Cerebellar nuclear complex (tissue), 1 donor: Measurements from ENCODE around the gene KRTAP2-1.
"Not testable (repeated sequence)": the region's sequence is repeated elsewhere in the genome, so short reads cannot be mapped to it uniquely, and the experiment has no call there.

Source experiments
- DNase-seq, 2 experiments: peaks; one replicate each; lab custom pipeline; 2025; lab: John Stamatoyannopoulos, UW

KRTAP2-1 gene, protein sequence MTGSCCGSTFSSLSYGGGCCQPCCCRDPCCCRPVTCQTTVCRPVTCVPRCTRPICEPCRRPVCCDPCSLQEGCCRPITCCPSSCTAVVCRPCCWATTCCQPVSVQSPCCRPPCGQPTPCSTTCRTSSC

DNA sequence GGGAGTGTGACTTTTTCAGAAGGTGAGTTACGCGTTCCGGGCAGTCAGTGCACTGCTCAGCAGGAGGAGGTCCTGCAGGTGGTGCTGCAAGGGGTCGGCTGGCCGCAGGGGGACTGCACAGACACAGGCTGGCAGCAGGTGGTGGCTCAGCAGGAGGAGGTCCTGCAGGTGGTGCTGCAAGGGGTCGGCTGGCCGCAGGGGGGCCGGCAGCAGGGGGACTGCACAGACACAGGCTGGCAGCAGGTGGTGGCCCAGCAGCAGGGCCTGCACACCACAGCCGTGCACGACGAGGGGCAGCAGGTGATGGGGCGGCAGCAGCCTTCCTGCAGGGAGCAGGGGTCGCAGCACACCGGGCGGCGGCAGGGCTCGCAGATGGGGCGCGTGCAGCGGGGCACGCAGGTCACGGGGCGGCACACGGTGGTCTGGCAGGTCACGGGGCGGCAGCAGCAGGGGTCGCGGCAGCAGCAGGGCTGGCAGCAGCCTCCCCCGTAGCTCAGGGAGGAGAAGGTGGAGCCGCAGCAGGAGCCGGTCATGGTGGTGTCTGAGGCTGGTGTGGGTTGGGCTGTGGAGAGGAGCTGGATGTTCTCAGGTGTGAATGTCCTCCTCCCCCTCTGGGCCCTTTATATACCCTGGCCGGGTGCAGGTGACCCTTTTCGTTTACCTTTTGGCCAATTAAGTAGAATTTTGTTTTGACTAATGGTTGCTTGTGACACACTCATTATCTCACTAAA lies at the start of gene KRTAP2-1:
Gene KRTAP2-1, minus strand, starts transcription at position 582 of the 731 bp plus-strand sequence. Its CDS starts 49 bp downstream, at position 533.
- not testable (repeated sequence) for DNase-seq

GRCh38 chr17:41096055-41096454 lies 48.9 kb upstream of the KRTAP2-1 start:
- DNase-seq, result no peak

- not testable (repeated sequence) for DNase-seq
These were observed 41.7 kb upstream of the KRTAP2-1 start for GRCh38 chr17:41088760-41089352.

GRCh38 chr17:41084100-41084856 lies 37.2 kb upstream of the KRTAP2-1 start, which contains the start of gene KRTAP4-7:
TSS of gene KRTAP4-7 (plus strand) at chr17:41084150. CDS start at chr17:41084207, 57 bp downstream.
- DNase-seq, result not testable (repeated sequence)

GRCh38 chr17:41083427-41083826 lies 36.3 kb upstream of the KRTAP2-1 start:
- DNase-seq, result not testable (repeated sequence)

GRCh38 chr17:41082626-41083025 lies 35.5 kb upstream of the KRTAP2-1 start:
- DNase-seq, result no peak

- no peak for DNase-seq
These were observed 29.7 kb upstream of the KRTAP2-1 start for GRCh38 chr17:41076788-41077187.

- DNase-seq, result no peak
These were observed 26.6 kb upstream of the KRTAP2-1 start for GRCh38 chr17:41073676-41074075.

DNA sequence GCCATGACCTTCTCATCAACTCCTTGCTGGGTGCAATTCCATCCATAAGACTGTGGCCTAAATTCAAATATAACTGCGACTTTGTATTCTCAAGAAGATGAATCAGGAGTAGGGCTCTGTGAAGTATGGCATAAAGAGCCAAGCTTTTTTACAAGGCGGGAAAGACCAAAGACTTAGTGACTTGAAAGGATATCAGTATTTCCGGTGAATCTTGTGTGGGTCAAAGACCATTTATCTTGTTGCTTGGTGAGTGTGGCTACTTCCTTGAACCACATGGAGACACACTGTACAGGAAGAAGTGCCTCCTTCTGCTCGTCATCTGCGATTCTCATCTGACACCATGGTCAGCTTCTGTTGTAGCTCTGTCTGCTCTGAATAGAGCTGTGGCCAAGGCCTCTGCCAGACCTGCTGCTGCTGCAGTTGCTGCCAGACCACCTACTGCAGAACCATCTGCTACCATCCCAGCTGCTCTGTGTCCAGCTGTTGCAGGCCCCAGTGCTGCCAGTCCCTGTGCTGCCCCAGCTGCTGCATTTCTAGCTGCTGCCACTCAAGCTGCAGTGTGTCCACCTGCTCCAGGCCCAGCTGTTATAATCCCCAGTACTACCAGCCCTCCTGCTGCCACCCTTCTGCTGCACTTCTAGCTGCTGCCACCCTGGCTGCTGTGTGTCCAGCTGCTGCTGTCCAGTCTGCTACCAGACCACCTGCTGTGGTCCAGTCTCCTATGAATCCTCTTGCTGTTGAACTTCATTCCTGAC lies 24.7 kb upstream of the KRTAP2-1 start:
- DNase-seq, result no peak

DNA sequence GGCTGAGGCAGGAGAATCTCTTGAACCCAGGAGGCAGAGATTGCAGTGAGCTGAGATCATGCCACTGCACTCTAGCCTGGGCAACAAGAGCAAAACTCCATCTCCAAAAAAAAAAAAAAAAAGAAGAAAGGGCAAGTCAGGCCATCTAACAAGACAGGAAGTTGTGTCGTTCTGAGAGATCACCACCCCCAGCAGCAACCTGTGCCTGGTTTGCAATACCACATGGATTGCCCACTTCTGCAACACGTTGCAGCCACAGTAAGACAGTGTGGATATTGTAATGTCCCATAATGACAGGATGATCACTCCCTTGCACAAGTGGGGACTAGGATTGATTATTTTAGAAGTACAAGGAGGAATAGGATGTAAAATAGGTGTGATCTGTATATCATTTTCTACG lies 21.9 kb upstream of the KRTAP2-1 start:
- DNase-seq, result no peak

DNA sequence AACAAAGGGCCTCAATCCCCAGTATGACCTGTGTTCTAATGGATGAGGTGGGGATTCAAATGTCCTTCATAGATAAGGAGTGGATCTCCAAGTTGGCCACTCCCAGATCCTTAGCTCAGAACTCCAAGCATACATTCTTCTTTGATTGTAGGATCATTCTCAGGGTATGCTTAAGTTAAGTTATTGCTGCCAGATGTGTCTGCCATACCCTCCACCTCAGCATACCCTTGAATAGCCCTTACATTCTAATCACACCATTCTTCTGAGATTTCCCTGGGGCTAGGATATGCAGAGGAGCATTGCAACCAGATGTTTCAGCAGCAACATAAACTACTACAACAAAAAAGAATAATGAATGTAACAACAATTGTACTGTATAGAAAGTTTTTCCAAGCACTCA lies 20.2 kb upstream of the KRTAP2-1 start:
- no peak for DNase-seq

DNA sequence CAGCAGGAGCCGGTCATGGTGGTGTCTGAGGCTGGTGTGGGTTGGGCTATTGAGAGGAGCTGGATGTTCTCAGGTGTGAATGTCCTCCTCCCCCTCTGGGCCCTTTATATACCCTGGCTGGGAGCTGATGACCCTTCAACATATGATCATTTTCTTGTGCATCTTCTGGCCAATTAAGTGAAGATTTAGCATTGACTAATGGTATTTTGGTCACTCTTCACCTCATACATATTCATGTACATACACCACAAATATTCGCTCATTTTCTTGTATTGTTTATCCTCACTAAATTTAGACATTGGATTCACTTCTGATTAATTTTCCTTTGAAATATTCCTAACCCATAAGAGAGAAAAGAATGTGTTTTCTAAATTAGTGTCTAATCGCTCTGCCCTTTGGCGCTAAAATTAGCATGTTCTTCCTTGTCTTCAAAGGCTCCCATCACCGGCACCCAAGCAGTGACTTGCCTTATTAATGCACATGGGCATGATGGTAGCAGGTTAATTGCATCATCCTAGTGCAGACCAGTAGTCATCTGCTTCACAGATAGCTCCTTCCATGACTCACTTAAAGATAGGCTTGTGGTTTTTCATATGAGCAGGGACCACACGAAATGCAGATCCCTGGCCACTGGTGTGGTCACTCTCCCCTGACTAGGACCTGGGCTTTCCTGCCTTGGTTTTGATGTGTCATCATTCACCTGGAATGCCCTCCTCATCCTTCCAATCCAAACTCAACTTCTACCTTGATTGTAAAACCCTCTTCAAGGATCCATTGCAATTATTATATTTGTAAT lies 18.9 kb upstream of the KRTAP2-1 start, which contains the start of gene KRTAP2-4:
Gene KRTAP2-4, minus strand, starts transcription at position 51 of the 796 bp plus-strand sequence. Its CDS starts 34 bp downstream, at position 17.
- DNase-seq, result no peak

DNA sequence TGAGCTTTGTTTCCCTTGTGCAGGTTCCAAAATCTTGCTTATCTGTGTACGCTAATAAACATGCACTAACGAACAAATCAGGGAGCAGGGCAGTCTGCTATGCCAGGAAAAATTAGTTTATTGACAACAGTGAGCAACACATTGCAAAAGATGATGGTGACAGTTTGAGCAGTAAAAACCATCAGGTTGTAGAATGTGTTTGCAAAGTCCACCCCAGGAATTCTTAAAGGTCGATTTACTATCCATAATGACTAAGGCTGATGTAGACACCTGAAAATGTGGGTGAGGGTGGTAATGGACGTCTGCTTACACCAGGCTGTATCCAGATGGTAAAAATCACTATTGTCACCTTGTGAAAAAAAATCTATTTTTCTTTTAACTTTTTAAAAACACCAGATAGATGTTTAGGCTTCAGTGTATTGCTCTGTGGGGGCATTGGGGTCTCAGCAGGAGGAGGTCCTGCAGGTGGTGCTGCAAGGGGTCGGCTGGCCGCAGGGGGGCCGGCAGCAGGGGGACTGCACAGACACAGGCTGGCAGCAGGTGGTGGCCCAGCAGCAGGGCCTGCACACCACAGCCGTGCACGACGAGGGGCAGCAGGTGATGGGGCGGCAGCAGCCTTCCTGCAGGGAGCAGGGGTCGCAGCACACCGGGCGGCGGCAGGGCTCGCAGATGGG lies 18.0 kb upstream of the KRTAP2-1 start:
- not testable (repeated sequence) for DNase-seq

DNA sequence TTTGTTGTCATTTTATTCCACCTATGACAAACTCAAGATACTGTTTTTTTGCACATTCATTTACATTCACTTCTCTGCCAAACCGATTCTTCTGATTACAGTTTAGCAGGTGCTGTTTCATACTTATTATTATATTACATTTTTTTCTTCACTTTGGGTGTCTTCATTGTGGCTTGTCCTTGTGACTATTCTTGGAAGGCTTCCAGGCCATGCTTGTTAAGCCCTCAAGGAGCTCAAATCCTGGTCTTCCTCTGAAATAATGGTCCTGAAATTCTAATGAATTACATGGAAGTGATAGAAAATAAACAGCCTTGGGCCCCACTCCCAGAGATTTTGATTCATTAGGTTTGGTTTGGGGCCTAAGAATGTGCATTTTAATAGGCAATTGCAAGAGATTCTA lies 17.2 kb upstream of the KRTAP2-1 start:
- no peak for DNase-seq

DNA sequence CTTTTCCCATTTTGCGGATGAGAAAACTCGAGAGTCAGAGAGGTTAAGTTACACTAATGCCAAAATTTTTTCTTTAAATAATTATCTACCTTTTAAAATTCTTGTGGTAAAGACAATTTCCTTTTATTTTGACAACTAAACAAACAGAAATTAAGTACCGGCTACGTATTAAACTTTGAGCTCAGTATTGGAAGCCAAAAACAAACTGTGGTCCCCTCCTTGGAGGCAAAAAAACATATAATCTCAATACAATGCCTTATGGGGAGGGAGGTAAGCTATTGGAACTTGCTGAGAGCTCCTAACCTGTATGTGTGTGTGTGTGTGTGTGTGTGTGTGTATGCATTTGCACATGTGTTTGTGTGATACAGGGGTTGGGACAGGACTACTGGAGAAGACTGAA lies 16.3 kb upstream of the KRTAP2-1 start:
- DNase-seq, result no peak

DNA sequence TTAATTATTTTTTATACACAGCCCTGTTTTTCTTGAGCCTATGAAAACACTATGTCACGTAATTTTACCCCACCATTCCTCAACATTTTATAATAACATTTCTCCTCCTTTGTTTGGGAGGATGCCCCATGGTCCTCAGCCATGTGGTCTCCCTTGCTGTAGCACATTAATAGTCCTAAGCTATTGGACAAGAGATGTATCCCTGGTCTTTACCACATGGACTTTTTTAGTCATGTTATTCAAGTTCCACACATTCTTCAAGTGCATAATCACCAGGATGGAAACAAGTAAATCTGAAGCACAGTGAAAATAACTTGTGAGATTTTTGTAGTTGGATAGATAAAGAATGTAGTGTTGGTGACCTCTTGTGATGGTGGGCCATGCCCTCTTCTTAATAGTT lies 14.8 kb upstream of the KRTAP2-1 start:
- DNase-seq, result no peak

GRCh38 chr17:41060052-41060604 lies 13.0 kb upstream of the KRTAP2-1 start, which contains the start of gene KRTAP2-3:
TSS of gene KRTAP2-3 (minus strand) at chr17:41060114. CDS start at chr17:41060050, 64 bp downstream.
- DNase-seq, result no peak

- not testable (repeated sequence) for DNase-seq
These were observed 12.3 kb upstream of the KRTAP2-1 start for GRCh38 chr17:41059276-41060051.

- DNase-seq, result no peak
These were observed 11.6 kb upstream of the KRTAP2-1 start for GRCh38 chr17:41058741-41059140.
